CD4-positive, alpha-beta T cell treated with Interleukin-6 for 4 hours (primary cell): Measurements from ENCODE around the gene BET1L.
A peak's percentile ranks its signal among the peaks of the same experiment; 100 is the strongest.
"Not testable (repeated sequence)": the region's sequence is repeated elsewhere in the genome, so short reads cannot be mapped to it uniquely, and the experiment has no call there.

Source experiments
- DNase-seq: peaks from one replicate; pipeline ENCODE4 v3.0.0-alpha.2; 2020; ENCODE audit warnings: mixed read lengths

BET1L gene

GRCh38 chr11:207208-207862 is at the start of gene BET1L, which contains the start of gene RIC8A:
Gene BET1L (minus strand): TSS chr11:207399. CDS start chr11:207321, 78 bp downstream.
Gene RIC8A (plus strand): TSS chr11:207708. CDS start chr11:208855, 1,147 bp downstream.
- peak; percentile 97 for DNase-seq

GRCh38 chr11:255816-256215 is 48.6 kb upstream of the BET1L start:
- DNase-seq = no peak

GRCh38 chr11:255176-255575 is 48.0 kb upstream of the BET1L start:
- no peak for DNase-seq

GRCh38 chr11:253886-254270 is 46.7 kb upstream of the BET1L start:
- no peak for DNase-seq

- no peak for DNase-seq
These were observed 46.1 kb upstream of the BET1L start for GRCh38 chr11:253160-253885.

GRCh38 chr11:252666-253065 is 45.5 kb upstream of the BET1L start:
- no peak for DNase-seq

GRCh38 chr11:251550-251949 is 44.4 kb upstream of the BET1L start:
- no peak for DNase-seq

GRCh38 chr11:250740-251299 is 43.6 kb upstream of the BET1L start:
- DNase-seq = peak; percentile 85

GRCh38 chr11:250274-250673 is 43.1 kb upstream of the BET1L start:
- no peak for DNase-seq

GRCh38 chr11:249062-249461 is 41.9 kb upstream of the BET1L start:
- no peak for DNase-seq

GRCh38 chr11:244376-244775 is 37.2 kb upstream of the BET1L start:
- no peak for DNase-seq

- DNase-seq = no peak
These were observed 34.4 kb upstream of the BET1L start for GRCh38 chr11:241634-242033.

- DNase-seq = no peak
These were observed 33.1 kb upstream of the BET1L start for GRCh38 chr11:240315-240714.

- not testable (repeated sequence) for DNase-seq
These were observed 31.1 kb upstream of the BET1L start for GRCh38 chr11:238346-238745.

GRCh38 chr11:236774-237767 is 29.9 kb upstream of the BET1L start, which contains the start of gene PSMD13:
Gene PSMD13 (plus strand): TSS chr11:236976. CDS start chr11:237050, 74 bp downstream.
- DNase-seq = peak; percentile 88

- peak; percentile 86 for DNase-seq
These were observed 29.0 kb upstream of the BET1L start, which contains the start of gene SIRT3 for GRCh38 chr11:235997-236773. Gene SIRT3 (minus strand): TSS chr11:236342. CDS start chr11:236328, 14 bp downstream.

GRCh38 chr11:235609-235996 is 28.4 kb upstream of the BET1L start:
- DNase-seq = peak; percentile 58

- no peak for DNase-seq
These were observed 28.0 kb upstream of the BET1L start for GRCh38 chr11:235180-235579.

- no peak for DNase-seq
These were observed 25.8 kb upstream of the BET1L start for GRCh38 chr11:232783-233565.

- no peak for DNase-seq
These were observed 23.2 kb upstream of the BET1L start for GRCh38 chr11:230431-230830.

GRCh38 chr11:227824-228379 is 20.7 kb upstream of the BET1L start:
- DNase-seq = no peak
